Neuronal stem cell (in vitro differentiated cells): ENCODE measurements around the gene SSB.
A peak's percentile ranks its signal among the peaks of the same experiment; 100 is the strongest.

Experiments
- DNase-seq: peaks from one replicate; pipeline ENCODE4 v3.0.0-alpha.2; 2013; ENCODE audit warnings: low spot score
- H2AFZ ChIP-seq: one replicate; pipeline ENCODE4 v1.6.1; 2013; ENCODE audit warnings: mild to moderate bottlenecking, low read length, inconsistent platforms
- H2AK5ac ChIP-seq: 2 replicates; pipeline ENCODE4 v1.6.1; 2013; ENCODE audit warnings: low read depth, mild to moderate bottlenecking, inconsistent platforms, low read length, moderate library complexity, mixed read lengths
- H2BK120ac ChIP-seq: 2 replicates; pipeline ENCODE4 v1.6.1; 2013; ENCODE audit warnings: low read depth, mild to moderate bottlenecking, inconsistent platforms, low read length, moderate library complexity, mixed read lengths
- H2BK12ac ChIP-seq: one replicate; pipeline ENCODE4 v1.6.1; 2013; ENCODE audit warnings: low read length, inconsistent platforms
- H2BK15ac ChIP-seq: 2 replicates; pipeline ENCODE4 v1.6.1; 2013; ENCODE audit warnings: mild to moderate bottlenecking, low read length, inconsistent platforms, mixed read lengths
- H2BK5ac ChIP-seq: one replicate; pipeline ENCODE4 v1.6.1; 2013; ENCODE audit warnings: inconsistent platforms, mild to moderate bottlenecking, low read length, moderate library complexity
- H3K14ac ChIP-seq: one replicate; pipeline ENCODE4 v1.6.1; 2013; ENCODE audit warnings: low read length, inconsistent platforms
- H3K18ac ChIP-seq: 2 replicates; pipeline ENCODE4 v1.6.1; 2013; ENCODE audit warnings: low read length, inconsistent platforms
- H3K23ac ChIP-seq: 2 replicates; pipeline ENCODE4 v1.6.1; 2013; ENCODE audit warnings: low read depth, mild to moderate bottlenecking, mixed read lengths, low read length, inconsistent platforms; ENCODE audit not compliant: poor library complexity
- H3K27ac ChIP-seq: replicated peaks from 3 replicates; pipeline ENCODE4 v1.5.1; 2013; ENCODE audit warnings: low read length, inconsistent platforms
- H3K27me3 ChIP-seq, 3 experiments: 2 replicates each; pipeline ENCODE4 v1.6.1; 2013; ENCODE audit warnings: low read length in 3 of 3, mild to moderate bottlenecking in 2 of 3, inconsistent platforms in 1 of 3, low read depth in 1 of 3, mixed read lengths in 1 of 3, moderate library complexity in 1 of 3; ENCODE audit not compliant: control insufficient read depth in 3 of 3, insufficient read depth in 3 of 3
- H3K36me3 ChIP-seq, 2 donors: replicated peaks in 1 of 2; 2 replicates each; pipeline ENCODE4 v1.6.1; 2013; ENCODE audit warnings: low read length in 2 of 2; ENCODE audit not compliant: control insufficient read depth in 2 of 2, insufficient read depth in 2 of 2
- H3K4ac ChIP-seq: 2 replicates; pipeline ENCODE4 v1.6.1; 2013; ENCODE audit warnings: inconsistent platforms, mild to moderate bottlenecking, low read length, moderate library complexity
- H3K4me1 ChIP-seq, 2 donors: 1 replicate in 1 of 2; 2 replicates in 1 of 2; pipeline ENCODE4 v1.6.1; 2013; ENCODE audit warnings: low read length in 2 of 2, low read depth in 1 of 2; ENCODE audit not compliant: control insufficient read depth in 2 of 2, insufficient read depth in 1 of 2
- H3K4me2 ChIP-seq: one replicate; pipeline ENCODE4 v1.6.1; 2013; ENCODE audit warnings: mild to moderate bottlenecking, low read length, inconsistent platforms; ENCODE audit not compliant: insufficient read depth, poor library complexity, severe bottlenecking
- H3K4me3 ChIP-seq, 2 donors: 2 replicates each; pipeline ENCODE4 v1.5.1; 2013; ENCODE audit warnings: low read length in 2 of 2, mild to moderate bottlenecking in 2 of 2, inconsistent platforms in 1 of 2, moderate library complexity in 1 of 2
- H3K79me1 ChIP-seq: one replicate; pipeline ENCODE4 v1.6.1; 2013; ENCODE audit warnings: low read depth, mild to moderate bottlenecking, inconsistent platforms, low read length, moderate library complexity
- H3K9ac ChIP-seq: one replicate; pipeline ENCODE4 v1.6.1; 2013; ENCODE audit warnings: mild to moderate bottlenecking, low read depth, low read length, inconsistent platforms; ENCODE audit not compliant: poor library complexity
- H3K9me3 ChIP-seq, 2 donors: replicated peaks in 1 of 2; 2 replicates each; pipeline versions ENCODE3 to v1.6.1; 2013; ENCODE audit warnings: low read length in 2 of 2, mild to moderate bottlenecking in 2 of 2, inconsistent platforms in 1 of 2, low read depth in 1 of 2, mixed read lengths in 1 of 2, moderate library complexity in 1 of 2; ENCODE audit not compliant: control insufficient read depth in 2 of 2, insufficient read depth in 1 of 2
- H4K8ac ChIP-seq: one replicate; pipeline ENCODE4 v1.6.1; 2013; ENCODE audit warnings: low read depth, mild to moderate bottlenecking, inconsistent platforms, low read length, moderate library complexity
- H4K91ac ChIP-seq: one replicate; pipeline ENCODE4 v1.6.1; 2013; ENCODE audit warnings: low read length, low read depth, mild to moderate bottlenecking, inconsistent platforms; ENCODE audit not compliant: poor library complexity
- WGBS, 2 donors: extraction: QIAGEN DNeasy Blood & Tissue Kit; methylation state at CpG; one replicate each; pipeline ENCODE4 v1.1.7; 2013; ENCODE audit warnings: missing lambda C conversion rate in 2 of 2, mixed read lengths in 1 of 2; ENCODE audit not compliant: insufficient read length in 2 of 2, insufficient replicate concordance in 1 of 2; ENCODE audit errors: extremely low coverage in 2 of 2; 5-methylcytosine and 5-hydroxymethylcytosine counted together

SSB gene

GRCh38 chr2:169796441-169796840 is 2.2 kb upstream of the SSB start:
- H4K8ac ChIP-seq = no peak overlapping the region
- peaks cover 0 to 4% of the 10 kb centered on the region in 2 donors for H3K4me1 ChIP-seq
- H3K14ac ChIP-seq = no peak overlapping the region
- no peak overlapping the region for H2BK15ac ChIP-seq
- no peak overlapping the region for H2AFZ ChIP-seq
- H3K36me3 ChIP-seq = peaks cover 3 to 28% of the 10 kb centered on the region in 2 donors
- WGBS, 2 donors = no CpG with 5 or more reads among the region's 6 CpGs
- H3K27ac ChIP-seq = no peak overlapping the region
- no peaks in the 10 kb centered on the region for H3K9me3 ChIP-seq
- no peak for DNase-seq
- no peaks in the 10 kb centered on the region for H3K27me3 ChIP-seq
- H4K91ac ChIP-seq = no peak overlapping the region
- H2BK5ac ChIP-seq = no peak overlapping the region
- H3K4ac ChIP-seq = no peak overlapping the region
- H2AK5ac ChIP-seq = no peak overlapping the region
- no peaks in the 10 kb centered on the region for H3K79me1 ChIP-seq
- H3K4me2 ChIP-seq = no peak overlapping the region
- no peak overlapping the region for H3K4me3 ChIP-seq
- H3K9ac ChIP-seq = no peak overlapping the region
- no peak overlapping the region for H3K18ac ChIP-seq
- no peak overlapping the region for H3K23ac ChIP-seq
- no peak overlapping the region for H2BK120ac ChIP-seq
- no peak overlapping the region for H2BK12ac ChIP-seq

- H3K79me1 ChIP-seq = peaks cover 3% of the 10 kb centered on the region
- no peak overlapping the region for H3K23ac ChIP-seq
- H2BK120ac ChIP-seq = no peak overlapping the region
- H2AK5ac ChIP-seq = no peak overlapping the region
- H2BK12ac ChIP-seq = no peak overlapping the region
- peaks cover 6 to 39% of the 10 kb centered on the region in 2 donors for H3K36me3 ChIP-seq
- no peak overlapping the region for H2BK5ac ChIP-seq
- no peak for DNase-seq
- no peak overlapping the region for H4K91ac ChIP-seq
- no peak overlapping the region for H3K18ac ChIP-seq
- no CpG with 5 or more reads among the region's 5 CpGs for WGBS, 2 donors
- H3K27me3 ChIP-seq = no peaks in the 10 kb centered on the region
- no peak overlapping the region for H4K8ac ChIP-seq
- no peak overlapping the region for H3K27ac ChIP-seq
- peaks cover 0 to 4% of the 10 kb centered on the region in 2 donors for H3K4me1 ChIP-seq
- no peak overlapping the region for H3K4me3 ChIP-seq
- peak overlapping the region; percentile 12 for H3K9ac ChIP-seq
- no peak overlapping the region for H3K14ac ChIP-seq
- H2BK15ac ChIP-seq = no peak overlapping the region
- no peak overlapping the region for H3K4ac ChIP-seq
- H3K9me3 ChIP-seq = no peaks in the 10 kb centered on the region
- H3K4me2 ChIP-seq = no peak overlapping the region
- H2AFZ ChIP-seq = no peak overlapping the region
These were observed 1.1 kb upstream of the SSB start for GRCh38 chr2:169797601-169798000.

GRCh38 chr2:169798397-169798717 is 314 bp upstream of the SSB start:
- no peak overlapping the region for H4K8ac ChIP-seq
- H3K4ac ChIP-seq = no peak overlapping the region
- H3K9me3 ChIP-seq = no peaks in the 10 kb centered on the region
- peaks cover 6 to 47% of the 10 kb centered on the region in 2 donors for H3K36me3 ChIP-seq
- no peak overlapping the region for H4K91ac ChIP-seq
- peaks cover 0 to 4% of the 10 kb centered on the region in 2 donors for H3K4me1 ChIP-seq
- peak overlapping the region; percentile 97 for H2AFZ ChIP-seq
- no peak overlapping the region for H3K23ac ChIP-seq
- no peaks in the 10 kb centered on the region for H3K27me3 ChIP-seq
- H3K4me2 ChIP-seq = no peak overlapping the region
- DNase-seq = no peak
- H3K14ac ChIP-seq = no peak overlapping the region
- peak overlapping the region in 1 of 2 donors; percentile 92 for H3K4me3 ChIP-seq
- no peak overlapping the region for H2BK12ac ChIP-seq
- H3K18ac ChIP-seq = no peak overlapping the region
- peaks cover 4% of the 10 kb centered on the region for H3K79me1 ChIP-seq
- H3K27ac ChIP-seq = no peak overlapping the region
- H3K9ac ChIP-seq = no peak overlapping the region
- no CpG with 5 or more reads among the region's 4 CpGs for WGBS, 2 donors
- no peak overlapping the region for H2AK5ac ChIP-seq
- H2BK5ac ChIP-seq = no peak overlapping the region
- no peak overlapping the region for H2BK15ac ChIP-seq
- H2BK120ac ChIP-seq = no peak overlapping the region

- Histone ChIP-seq H2BK12ac (no peak overlapping the region), H3K4ac (no peak overlapping the region), H2BK15ac (no peak overlapping the region), H3K79me1 (peaks cover 4% of the 10 kb centered on the region), H3K27me3 (no peaks in the 10 kb centered on the region), H3K23ac (no peak overlapping the region), H4K91ac (no peak overlapping the region), H3K36me3 (peaks cover 8 to 85% of the 10 kb centered on the region in 2 donors), H4K8ac (no peak overlapping the region), H3K18ac (no peak overlapping the region), H3K27ac (no peak overlapping the region), H3K4me1 (peaks cover 0 to 4% of the 10 kb centered on the region in 2 donors), H2AFZ (no peak overlapping the region), H2BK120ac (no peak overlapping the region), H3K4me2 (no peak overlapping the region), H3K9me3 (peaks cover 0 to under 1% of the 10 kb centered on the region in 2 donors), H3K4me3 (no peak overlapping the region), H2AK5ac (no peak overlapping the region), H2BK5ac (no peak overlapping the region), H3K14ac (no peak overlapping the region), H3K9ac (no peak overlapping the region)
- WGBS, 2 donors = no CpG with 5 or more reads among the region's 9 CpGs
- DNase-seq = no peak
These were observed 4.8 kb downstream of the SSB start for GRCh38 chr2:169803480-169803879.
